ENCODE results near the gene AMZ1. TPM values are rescaled to one million over a fixed set of nuclear protein-coding genes. Genes with fewer than 3 reads are reported as not detected.

Gene AMZ1
- total and polyA plus RNA-seq, 10 of the 15 experiments (the other 5 are each of a cell fraction or from before 2014, with no cell fraction given) = 0.02 to 2.0 (median 0.69) TPM

DNA sequence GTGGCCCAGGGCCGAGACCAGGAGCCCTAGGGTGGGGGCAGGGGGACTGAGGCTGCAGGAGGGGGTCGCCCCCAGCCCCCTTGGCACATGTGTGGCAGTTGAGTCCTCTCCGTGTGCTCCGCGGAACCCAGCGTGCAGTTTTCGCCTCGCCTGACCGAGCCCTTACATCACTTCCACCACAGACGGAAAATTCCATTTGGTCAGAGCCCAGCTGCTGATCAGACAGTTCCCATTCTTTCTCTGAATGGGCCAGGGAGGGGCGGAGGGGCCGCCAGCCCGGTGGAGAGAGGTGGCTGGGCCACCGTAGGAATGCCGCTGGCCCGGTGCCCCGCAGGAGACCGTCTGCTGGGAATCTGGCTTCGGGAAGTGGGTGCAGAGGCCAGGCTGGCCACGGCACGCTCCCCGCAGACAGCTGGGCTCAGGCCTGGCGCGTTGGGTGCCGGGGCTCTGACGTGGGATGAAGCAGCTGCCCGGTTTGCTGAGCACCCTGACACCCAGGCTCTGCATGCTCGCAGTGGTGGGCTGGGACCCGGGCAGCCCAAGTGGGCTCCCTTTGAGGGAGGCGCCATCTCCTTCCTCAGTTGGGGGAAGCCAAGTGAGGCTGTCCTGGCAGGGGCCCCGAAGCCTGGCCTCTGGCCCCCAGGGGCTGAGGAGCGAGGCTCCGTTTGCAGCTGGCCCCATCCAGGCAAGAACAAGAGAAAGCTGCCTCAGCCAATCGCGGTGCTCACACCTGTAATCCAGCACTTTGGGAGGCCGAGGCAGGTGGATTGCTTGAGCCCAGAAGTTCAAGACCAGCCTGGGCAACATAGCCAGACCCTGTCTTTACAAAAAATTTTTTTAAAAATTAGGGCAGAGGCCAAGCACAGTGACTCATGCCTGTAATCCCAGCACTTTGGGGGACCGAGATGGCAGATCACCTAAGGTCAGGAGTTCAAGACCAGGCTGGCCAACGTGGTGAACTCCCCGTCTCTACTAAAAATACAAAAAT, 46.3 kb upstream of the AMZ1 start (continued):
- TF ChIP-seq, protein P1, sequence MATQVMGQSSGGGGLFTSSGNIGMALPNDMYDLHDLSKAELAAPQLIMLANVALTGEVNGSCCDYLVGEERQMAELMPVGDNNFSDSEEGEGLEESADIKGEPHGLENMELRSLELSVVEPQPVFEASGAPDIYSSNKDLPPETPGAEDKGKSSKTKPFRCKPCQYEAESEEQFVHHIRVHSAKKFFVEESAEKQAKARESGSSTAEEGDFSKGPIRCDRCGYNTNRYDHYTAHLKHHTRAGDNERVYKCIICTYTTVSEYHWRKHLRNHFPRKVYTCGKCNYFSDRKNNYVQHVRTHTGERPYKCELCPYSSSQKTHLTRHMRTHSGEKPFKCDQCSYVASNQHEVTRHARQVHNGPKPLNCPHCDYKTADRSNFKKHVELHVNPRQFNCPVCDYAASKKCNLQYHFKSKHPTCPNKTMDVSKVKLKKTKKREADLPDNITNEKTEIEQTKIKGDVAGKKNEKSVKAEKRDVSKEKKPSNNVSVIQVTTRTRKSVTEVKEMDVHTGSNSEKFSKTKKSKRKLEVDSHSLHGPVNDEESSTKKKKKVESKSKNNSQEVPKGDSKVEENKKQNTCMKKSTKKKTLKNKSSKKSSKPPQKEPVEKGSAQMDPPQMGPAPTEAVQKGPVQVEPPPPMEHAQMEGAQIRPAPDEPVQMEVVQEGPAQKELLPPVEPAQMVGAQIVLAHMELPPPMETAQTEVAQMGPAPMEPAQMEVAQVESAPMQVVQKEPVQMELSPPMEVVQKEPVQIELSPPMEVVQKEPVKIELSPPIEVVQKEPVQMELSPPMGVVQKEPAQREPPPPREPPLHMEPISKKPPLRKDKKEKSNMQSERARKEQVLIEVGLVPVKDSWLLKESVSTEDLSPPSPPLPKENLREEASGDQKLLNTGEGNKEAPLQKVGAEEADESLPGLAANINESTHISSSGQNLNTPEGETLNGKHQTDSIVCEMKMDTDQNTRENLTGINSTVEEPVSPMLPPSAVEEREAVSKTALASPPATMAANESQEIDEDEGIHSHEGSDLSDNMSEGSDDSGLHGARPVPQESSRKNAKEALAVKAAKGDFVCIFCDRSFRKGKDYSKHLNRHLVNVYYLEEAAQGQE (IDR thresholded peaks at IDR 0.05; ENCODE audit: low read depth, low read length) = no peak
- no peak for TF ChIP-seq NFXL1 (IDR thresholded peaks at IDR 0.05; ENCODE audit: borderline replicate concordance)
- TF ChIP-seq, protein P2, sequence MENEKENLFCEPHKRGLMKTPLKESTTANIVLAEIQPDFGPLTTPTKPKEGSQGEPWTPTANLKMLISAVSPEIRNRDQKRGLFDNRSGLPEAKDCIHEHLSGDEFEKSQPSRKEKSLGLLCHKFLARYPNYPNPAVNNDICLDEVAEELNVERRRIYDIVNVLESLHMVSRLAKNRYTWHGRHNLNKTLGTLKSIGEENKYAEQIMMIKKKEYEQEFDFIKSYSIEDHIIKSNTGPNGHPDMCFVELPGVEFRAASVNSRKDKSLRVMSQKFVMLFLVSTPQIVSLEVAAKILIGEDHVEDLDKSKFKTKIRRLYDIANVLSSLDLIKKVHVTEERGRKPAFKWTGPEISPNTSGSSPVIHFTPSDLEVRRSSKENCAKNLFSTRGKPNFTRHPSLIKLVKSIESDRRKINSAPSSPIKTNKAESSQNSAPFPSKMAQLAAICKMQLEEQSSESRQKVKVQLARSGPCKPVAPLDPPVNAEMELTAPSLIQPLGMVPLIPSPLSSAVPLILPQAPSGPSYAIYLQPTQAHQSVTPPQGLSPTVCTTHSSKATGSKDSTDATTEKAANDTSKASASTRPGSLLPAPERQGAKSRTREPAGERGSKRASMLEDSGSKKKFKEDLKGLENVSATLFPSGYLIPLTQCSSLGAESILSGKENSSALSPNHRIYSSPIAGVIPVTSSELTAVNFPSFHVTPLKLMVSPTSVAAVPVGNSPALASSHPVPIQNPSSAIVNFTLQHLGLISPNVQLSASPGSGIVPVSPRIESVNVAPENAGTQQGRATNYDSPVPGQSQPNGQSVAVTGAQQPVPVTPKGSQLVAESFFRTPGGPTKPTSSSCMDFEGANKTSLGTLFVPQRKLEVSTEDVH (IDR thresholded peaks at IDR 0.05; ENCODE audit: low read depth, partially characterized antibody) = no peak
- no peak for TF ChIP-seq STAT3 (IDR thresholded peaks at IDR 0.05; ENCODE audit: low read depth, low read length)
- TF ChIP-seq GABPA (IDR thresholded peaks at IDR 0.05; ENCODE audit: low read depth) = no peak
- no peak for TF ChIP-seq RB1 (IDR thresholded peaks at IDR 0.05; ENCODE audit: borderline replicate concordance)
- no peak; a peak in 1 of 4 replicates for TF ChIP-seq ETV6 (conservative IDR thresholded peaks at IDR 0.05 in 1 of 2, IDR thresholded peaks at IDR 0.05 in 1 of 2; ENCODE audit: borderline replicate concordance in 1 of 2, low read depth in 1 of 2)
- no peak for TF ChIP-seq NR2C2 (IDR thresholded peaks at IDR 0.05; ENCODE audit: borderline replicate concordance, control insufficient read depth, insufficient read length, low read depth)
- peak; percentile 77 to 91 for TF ChIP-seq EP300 (IDR thresholded peaks at IDR 0.05; ENCODE audit: borderline replicate concordance in 1 of 2, control insufficient read depth in 1 of 2, low read depth in 2 of 2, low read length in 2 of 2)
- no peak for TF ChIP-seq RELA (IDR thresholded peaks at IDR 0.05; ENCODE audit: borderline replicate concordance, partially characterized antibody)
- no peak for TF ChIP-seq TARDBP (IDR thresholded peaks at IDR 0.05; ENCODE audit: borderline replicate concordance)
- TF ChIP-seq CHD1 (IDR thresholded peaks at IDR 0.05; ENCODE audit: low read depth, low read length) = no peak
- no peak for TF ChIP-seq KAT2A (conservative IDR thresholded peaks at IDR 0.05; ENCODE audit: control insufficient read depth, low read depth, low read length)
- TF ChIP-seq, protein P3, sequence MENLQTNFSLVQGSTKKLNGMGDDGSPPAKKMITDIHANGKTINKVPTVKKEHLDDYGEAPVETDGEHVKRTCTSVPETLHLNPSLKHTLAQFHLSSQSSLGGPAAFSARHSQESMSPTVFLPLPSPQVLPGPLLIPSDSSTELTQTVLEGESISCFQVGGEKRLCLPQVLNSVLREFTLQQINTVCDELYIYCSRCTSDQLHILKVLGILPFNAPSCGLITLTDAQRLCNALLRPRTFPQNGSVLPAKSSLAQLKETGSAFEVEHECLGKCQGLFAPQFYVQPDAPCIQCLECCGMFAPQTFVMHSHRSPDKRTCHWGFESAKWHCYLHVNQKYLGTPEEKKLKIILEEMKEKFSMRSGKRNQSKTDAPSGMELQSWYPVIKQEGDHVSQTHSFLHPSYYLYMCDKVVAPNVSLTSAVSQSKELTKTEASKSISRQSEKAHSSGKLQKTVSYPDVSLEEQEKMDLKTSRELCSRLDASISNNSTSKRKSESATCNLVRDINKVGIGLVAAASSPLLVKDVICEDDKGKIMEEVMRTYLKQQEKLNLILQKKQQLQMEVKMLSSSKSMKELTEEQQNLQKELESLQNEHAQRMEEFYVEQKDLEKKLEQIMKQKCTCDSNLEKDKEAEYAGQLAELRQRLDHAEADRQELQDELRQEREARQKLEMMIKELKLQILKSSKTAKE (IDR thresholded peaks at IDR 0.05; ENCODE audit: low read depth, poor library complexity, severe bottlenecking) = peak; percentile 16
- TF ChIP-seq, protein P4, sequence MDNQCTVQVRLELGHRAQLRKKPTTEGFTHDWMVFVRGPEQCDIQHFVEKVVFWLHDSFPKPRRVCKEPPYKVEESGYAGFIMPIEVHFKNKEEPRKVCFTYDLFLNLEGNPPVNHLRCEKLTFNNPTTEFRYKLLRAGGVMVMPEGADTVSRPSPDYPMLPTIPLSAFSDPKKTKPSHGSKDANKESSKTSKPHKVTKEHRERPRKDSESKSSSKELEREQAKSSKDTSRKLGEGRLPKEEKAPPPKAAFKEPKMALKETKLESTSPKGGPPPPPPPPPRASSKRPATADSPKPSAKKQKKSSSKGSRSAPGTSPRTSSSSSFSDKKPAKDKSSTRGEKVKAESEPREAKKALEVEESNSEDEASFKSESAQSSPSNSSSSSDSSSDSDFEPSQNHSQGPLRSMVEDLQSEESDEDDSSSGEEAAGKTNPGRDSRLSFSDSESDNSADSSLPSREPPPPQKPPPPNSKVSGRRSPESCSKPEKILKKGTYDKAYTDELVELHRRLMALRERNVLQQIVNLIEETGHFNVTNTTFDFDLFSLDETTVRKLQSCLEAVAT (IDR thresholded peaks at IDR 0.05) = no peak
- no peak for TF ChIP-seq NFYA (IDR thresholded peaks at IDR 0.05; ENCODE audit: borderline replicate concordance, low read depth, low read length)
- no peak for TF ChIP-seq ZSCAN29 (IDR thresholded peaks at IDR 0.05)

Data from GM12878 (cell line).